ENCODE results near the gene TBC1D24.

The TBC1D24 gene

GRCh38 chr16:2508722-2509400 lies 33.9 kb downstream of the TBC1D24 start:
- TF ChIP-seq CTCF (IDR thresholded peaks at IDR 0.05; ENCODE audit: insufficient read depth, missing control alignments): no peak
- FAIRE-seq: no peak
- DNase-seq (ENCODE audit: insufficient read length, low spot score): no peak

- FAIRE-seq: no peak
- no peak for TF ChIP-seq CTCF (IDR thresholded peaks at IDR 0.05; ENCODE audit: insufficient read depth, missing control alignments)
- DNase-seq (ENCODE audit: insufficient read length, low spot score): no peak
Measured at GRCh38 chr16:2511128-2511800, 36.3 kb downstream of the TBC1D24 start.

- no peak for FAIRE-seq
- no peak for TF ChIP-seq CTCF (IDR thresholded peaks at IDR 0.05; ENCODE audit: insufficient read depth, missing control alignments)
- no peak for DNase-seq (ENCODE audit: insufficient read length, low spot score)
Measured at GRCh38 chr16:2511996-2512734, 37.2 kb downstream of the TBC1D24 start.

GRCh38 chr16:2512735-2513404 lies 37.9 kb downstream of the TBC1D24 start:
- no peak for DNase-seq (ENCODE audit: insufficient read length, low spot score)
- no peak for FAIRE-seq
- no peak for TF ChIP-seq CTCF (IDR thresholded peaks at IDR 0.05; ENCODE audit: insufficient read depth, missing control alignments)

- no peak for TF ChIP-seq CTCF (IDR thresholded peaks at IDR 0.05; ENCODE audit: insufficient read depth, missing control alignments)
Measured at GRCh38 chr16:2513405-2514332, 38.7 kb downstream of the TBC1D24 start, which contains the start of gene ATP6V0C. Gene ATP6V0C, plus strand, starts transcription at chr16:2513952. Its CDS starts 152 bp downstream, at chr16:2514104.

More at GRCh38 chr16:2513405-2514332, 38.7 kb downstream of the TBC1D24 start, which contains the start of gene ATP6V0C:
- DNase-seq (ENCODE audit: insufficient read length, low spot score) (peak; percentile 99), FAIRE-seq (no peak)

Data from D721Med (cell line).